DLD1 (cell line): Measurements from ENCODE around the gene PDGFC.

Source experiments
- in situ Hi-C: cut with HindIII; loops from 2 replicates; pipeline ENCODE4 v1.10.0; 2017; ENCODE audit warnings: low sequenced_read_pairs

The PDGFC gene

GRCh38 chr4:156838761-156839160 lies 132.8 kb downstream of the PDGFC start:
- in situ Hi-C loops = no loop called here

- in situ Hi-C loops = no loop called here
Observed at GRCh38 chr4:156837625-156838345, 133.8 kb downstream of the PDGFC start.

DNA sequence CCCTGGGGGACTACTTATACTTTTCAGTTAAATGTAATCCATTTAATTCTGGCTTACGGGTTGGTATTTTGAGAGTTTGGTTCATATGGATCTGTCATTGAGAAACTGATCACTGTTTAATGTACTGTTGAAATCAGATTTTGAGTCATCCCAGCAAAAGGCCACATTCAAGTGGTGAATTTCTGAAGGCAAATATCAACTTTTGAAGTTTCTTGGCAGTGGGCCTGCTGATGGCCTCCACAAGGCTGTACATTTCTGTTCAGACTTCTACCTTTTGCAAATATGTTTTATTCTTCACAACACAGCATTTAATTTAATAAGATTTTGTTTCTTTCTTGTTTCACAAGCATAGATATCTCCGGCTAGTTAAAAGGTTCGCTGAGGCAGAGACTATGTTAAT lies 138.7 kb downstream of the PDGFC start:
- in situ Hi-C loops = no loop called here

GRCh38 chr4:156830351-156830750 lies 141.2 kb downstream of the PDGFC start:
- in situ Hi-C loops = no loop called here

DNA sequence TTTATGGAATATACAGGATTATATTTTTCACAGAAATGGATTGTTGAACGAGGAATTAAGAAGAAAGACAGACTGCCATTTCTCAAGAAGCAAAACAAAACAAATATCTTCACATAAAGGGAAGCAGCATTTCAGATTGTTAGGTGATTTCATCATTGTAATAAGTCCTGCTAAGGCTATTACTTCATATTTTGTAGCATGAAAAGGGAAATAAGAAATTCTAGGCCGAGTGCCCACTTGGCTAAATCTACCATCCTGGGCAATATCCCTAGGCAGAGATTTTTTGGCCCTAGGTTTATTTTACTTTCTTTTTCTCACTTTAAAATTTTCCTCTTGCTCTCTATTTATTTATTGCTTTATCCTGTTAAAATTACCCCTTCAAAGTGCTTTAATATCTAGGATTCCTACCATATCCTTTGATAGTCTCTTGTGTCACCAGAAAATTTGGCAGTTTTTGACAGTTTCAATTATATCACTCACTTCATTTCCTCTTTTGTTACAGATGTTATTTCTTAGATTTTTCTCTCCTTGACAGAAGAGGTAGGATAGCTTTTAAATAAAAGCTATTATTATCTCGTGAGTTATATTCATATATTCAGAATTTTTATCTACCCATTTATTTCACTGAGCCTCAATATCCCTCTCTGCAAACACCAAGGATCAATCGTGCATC lies 142.3 kb downstream of the PDGFC start:
- in situ Hi-C loops = no loop called here

DNA sequence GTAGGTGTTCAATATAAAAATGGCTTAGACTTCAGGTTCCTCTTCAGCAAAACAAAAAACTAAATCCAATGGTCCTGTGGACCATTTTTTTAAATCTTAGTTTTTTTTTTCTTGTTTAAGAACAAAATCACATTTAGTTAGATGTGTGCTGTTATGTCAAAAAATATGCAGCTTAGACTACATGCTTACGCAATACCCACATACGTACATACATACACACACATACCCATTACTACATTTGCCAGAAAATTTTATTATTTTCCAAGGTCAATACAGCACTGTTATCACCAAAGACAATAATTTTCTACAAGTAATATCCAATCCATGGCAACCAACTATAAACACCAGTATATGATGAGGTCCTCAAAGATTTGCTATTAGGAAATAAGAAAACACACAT lies 144.1 kb downstream of the PDGFC start:
- in situ Hi-C loops = no loop called here

GRCh38 chr4:156825074-156825473 lies 146.5 kb downstream of the PDGFC start:
- in situ Hi-C loops = no loop called here

- in situ Hi-C loops = no loop called here
Observed at GRCh38 chr4:156824451-156825060, 147.0 kb downstream of the PDGFC start.

DNA sequence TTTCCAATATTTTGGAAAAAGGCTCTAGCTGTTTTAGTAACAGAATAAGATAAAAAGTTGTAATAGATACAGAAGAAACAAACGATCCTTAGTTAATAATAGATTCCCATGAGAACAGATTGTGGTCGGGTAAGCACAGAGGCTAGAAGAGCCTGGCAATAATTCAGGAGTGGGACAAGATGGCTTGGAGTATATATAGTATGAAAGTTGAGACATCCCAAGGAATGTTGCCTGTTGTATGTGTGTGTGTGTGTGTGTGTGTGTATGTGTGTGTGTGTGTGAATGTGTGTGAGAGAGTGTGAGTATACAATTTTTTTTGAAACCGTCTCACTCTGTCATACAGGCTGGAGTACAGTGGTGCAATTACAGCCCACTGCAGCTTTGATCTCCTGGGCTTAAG lies 150.7 kb downstream of the PDGFC start:
- in situ Hi-C loops = no loop called here

DNA sequence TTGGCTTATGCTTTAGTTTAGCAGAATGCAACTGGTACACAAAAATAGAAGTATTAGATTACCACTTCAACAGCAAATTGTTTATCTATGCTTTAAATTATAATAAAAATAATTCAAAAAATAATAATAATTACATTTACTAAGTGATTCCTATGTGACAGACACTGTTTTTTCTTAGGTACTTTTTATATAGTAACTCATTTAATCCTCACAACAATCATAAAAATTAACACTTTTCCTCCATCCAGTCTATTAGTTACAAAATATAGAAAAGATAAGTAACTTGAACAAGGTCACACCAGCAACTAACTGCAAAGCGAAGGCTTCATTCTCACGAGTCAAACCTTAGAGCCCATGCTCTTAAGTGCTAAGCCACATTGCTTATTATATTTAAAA lies 155.2 kb downstream of the PDGFC start:
- in situ Hi-C loops = no loop called here

GRCh38 chr4:156815717-156816359 lies 155.8 kb downstream of the PDGFC start:
- in situ Hi-C loops = no loop called here

DNA sequence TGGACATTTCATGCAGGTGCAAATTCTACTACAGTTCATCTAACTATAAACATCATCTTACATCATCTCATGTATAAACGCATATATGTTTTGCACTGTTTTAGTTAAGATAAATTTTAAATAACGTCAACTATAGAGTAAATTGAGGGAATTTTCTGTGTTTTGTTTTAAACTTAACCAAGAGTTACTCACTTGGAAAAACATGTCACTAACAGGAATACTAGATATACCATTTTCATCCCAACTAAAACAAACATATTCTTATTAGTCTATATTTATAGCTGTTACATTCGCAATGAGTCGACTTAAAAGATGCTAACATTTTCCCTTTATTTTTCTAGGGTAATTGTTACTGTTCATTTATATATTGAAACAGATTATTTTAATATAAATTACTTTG lies 159.6 kb downstream of the PDGFC start:
- in situ Hi-C loops = no loop called here

DNA sequence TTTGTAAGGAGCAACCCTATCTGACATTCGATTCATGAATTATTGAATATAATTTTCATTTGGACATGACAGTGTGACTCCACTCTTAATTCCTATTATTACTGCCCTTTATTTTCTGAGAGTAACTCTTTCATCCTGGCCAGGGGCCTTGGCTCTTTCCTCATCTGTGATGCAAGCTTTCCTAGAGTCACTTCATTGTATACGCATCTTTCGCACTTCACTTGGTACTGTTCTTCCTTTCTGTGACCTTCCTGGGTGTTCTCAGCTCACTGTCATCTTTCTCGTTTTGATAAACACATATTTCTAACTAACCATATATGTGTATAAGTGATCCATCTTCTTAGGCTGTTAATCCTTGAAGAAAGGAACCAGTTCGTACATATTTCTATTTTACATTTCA lies 160.3 kb downstream of the PDGFC start:
- in situ Hi-C loops = no loop called here

- in situ Hi-C loops = no loop called here
Observed at GRCh38 chr4:156805696-156806095, 165.9 kb downstream of the PDGFC start.

- in situ Hi-C loops = no loop called here
Observed at GRCh38 chr4:156803056-156803455, 168.5 kb downstream of the PDGFC start.

GRCh38 chr4:156800463-156800862 lies 171.1 kb downstream of the PDGFC start:
- in situ Hi-C loops = no loop called here

GRCh38 chr4:156799121-156799589 lies 172.4 kb downstream of the PDGFC start:
- in situ Hi-C loops = no loop called here

DNA sequence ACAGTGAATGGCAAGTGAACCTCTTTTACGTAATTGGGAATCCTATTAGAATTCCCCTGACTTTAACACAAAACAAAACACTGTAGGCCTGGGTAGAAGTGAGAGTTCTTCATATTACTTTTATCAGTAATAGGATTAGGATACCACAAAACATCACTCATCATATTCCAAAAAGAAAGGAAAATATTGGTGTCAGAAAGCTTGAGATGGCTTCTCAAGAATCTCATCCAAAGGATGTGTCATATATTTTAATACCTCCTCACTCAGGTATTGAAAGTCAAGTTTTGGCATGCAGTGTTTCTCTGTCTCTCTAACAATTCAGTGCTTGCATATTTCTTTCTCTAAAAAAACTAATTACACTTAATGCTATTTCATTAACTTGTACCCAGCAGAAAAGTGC lies 173.2 kb downstream of the PDGFC start:
- in situ Hi-C loops = no loop called here

- in situ Hi-C loops = no loop called here
Observed at GRCh38 chr4:156797206-156797605, 174.4 kb downstream of the PDGFC start.

DNA sequence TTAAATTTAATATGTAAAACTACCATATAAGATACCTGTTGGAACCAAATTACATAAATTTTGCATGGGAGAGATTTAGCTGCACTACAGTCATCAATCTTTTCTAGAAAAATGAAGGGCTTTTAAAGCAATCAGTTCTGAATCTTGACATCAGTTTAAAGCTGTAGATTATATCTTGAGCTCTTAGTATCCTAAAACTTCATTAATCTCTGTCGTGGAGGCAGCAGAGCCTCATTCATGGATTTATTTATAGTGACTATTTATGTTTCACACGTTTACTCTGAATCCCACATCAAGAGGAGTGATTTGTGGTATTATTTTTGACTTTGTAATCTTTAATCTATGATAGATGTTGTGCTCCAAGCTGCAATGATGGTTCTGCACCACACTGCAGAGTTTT lies 175.9 kb downstream of the PDGFC start:
- in situ Hi-C loops = no loop called here

GRCh38 chr4:156794863-156795262 lies 176.7 kb downstream of the PDGFC start:
- in situ Hi-C loops = no loop called here
